Peyer's patch (tissue), 4 donors: ENCODE results near the gene CDH2.

Experiments
- POLR2A ChIP-seq, 2 donors: fragments of 450-650 bp; IDR thresholded peaks; one replicate each; pipeline ENCODE4 v1.5.1; 2017; ENCODE audit warnings: antibody characterized with exemption in 2 of 2, mild to moderate bottlenecking in 2 of 2, moderate library complexity in 2 of 2
- TF ChIP-seq, protein P1 (sequence below), 6 experiments: fragments of 450-650 bp in 4 of 6; fragments of 200-600 bp in 2 of 6; sonication (generic) in 1 of 6; IDR thresholded peaks; one replicate each; pipeline ENCODE4 v1.5.1; 2017 to 2019; ENCODE audit warnings: antibody characterized with exemption in 6 of 6, mild to moderate bottlenecking in 3 of 6, moderate library complexity in 1 of 6

DNA sequence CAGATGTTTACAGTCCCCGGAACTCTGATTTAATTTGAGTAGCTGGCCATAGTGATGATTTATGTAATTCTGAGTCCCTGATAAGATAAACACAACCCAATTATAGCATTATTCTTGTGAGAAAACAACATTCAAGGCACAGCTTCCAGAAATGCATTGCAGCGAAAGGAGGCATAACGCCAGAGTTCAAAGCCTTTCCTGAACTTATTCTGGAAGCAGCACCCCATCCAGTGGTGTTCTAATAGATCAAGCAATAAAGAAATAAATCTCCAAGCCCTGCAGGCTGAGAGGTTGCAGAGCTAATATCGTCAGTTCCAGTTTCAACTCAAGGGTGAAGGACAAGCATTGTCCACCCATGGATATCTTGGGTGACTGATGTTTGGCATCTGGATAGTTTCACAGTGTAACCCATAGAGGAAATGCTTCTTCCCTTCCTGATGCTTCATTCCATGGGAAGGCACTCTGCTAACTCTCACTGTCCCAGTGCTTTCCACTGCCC lies 18.8 kb downstream of the CDH2 start:
- TF ChIP-seq, protein P1, sequence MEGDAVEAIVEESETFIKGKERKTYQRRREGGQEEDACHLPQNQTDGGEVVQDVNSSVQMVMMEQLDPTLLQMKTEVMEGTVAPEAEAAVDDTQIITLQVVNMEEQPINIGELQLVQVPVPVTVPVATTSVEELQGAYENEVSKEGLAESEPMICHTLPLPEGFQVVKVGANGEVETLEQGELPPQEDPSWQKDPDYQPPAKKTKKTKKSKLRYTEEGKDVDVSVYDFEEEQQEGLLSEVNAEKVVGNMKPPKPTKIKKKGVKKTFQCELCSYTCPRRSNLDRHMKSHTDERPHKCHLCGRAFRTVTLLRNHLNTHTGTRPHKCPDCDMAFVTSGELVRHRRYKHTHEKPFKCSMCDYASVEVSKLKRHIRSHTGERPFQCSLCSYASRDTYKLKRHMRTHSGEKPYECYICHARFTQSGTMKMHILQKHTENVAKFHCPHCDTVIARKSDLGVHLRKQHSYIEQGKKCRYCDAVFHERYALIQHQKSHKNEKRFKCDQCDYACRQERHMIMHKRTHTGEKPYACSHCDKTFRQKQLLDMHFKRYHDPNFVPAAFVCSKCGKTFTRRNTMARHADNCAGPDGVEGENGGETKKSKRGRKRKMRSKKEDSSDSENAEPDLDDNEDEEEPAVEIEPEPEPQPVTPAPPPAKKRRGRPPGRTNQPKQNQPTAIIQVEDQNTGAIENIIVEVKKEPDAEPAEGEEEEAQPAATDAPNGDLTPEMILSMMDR (IDR thresholded peaks at IDR 0.05), result no peak
- no peak for TF ChIP-seq POLR2A (IDR thresholded peaks at IDR 0.05)
